Body of pancreas (tissue), 4 donors: Measurements from ENCODE around the gene SLAMF6.

Source experiments
- POLR2A ChIP-seq, 3 donors: fragments of 450-650 bp; IDR thresholded peaks; one replicate each; pipeline ENCODE4 v1.6.1; 2016; ENCODE audit warnings: antibody characterized with exemption in 3 of 3, mild to moderate bottlenecking in 2 of 3
- TF ChIP-seq, protein P1 (sequence below), 7 experiments: fragments of 450-650 bp in 4 of 7; fragments of 200-600 bp in 3 of 7; sonication (generic) in 3 of 7; IDR thresholded peaks; one replicate each; pipeline ENCODE4 v1.5.1; 2016 to 2019; ENCODE audit warnings: antibody characterized with exemption in 7 of 7

DNA sequence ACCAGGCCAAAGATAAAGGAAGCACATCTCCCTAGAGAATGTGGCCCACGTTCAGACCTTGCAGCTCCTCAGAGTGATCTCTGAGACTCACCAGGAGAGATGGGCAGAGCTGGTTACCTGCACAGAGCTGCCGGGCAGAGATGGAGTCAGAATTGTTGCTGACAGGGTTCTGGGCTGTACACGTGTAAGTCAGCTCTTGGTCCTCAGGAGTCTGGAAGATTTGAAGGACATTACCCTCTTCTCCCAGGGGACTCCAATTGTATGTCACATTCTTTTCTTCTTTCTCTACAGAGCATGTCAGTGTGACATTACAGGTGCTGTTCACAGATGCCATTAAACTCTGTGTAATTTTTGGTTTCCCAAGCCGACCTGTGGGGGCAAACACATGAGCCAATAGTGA is 30.7 kb upstream of the SLAMF6 start:
- TF ChIP-seq, protein P1, sequence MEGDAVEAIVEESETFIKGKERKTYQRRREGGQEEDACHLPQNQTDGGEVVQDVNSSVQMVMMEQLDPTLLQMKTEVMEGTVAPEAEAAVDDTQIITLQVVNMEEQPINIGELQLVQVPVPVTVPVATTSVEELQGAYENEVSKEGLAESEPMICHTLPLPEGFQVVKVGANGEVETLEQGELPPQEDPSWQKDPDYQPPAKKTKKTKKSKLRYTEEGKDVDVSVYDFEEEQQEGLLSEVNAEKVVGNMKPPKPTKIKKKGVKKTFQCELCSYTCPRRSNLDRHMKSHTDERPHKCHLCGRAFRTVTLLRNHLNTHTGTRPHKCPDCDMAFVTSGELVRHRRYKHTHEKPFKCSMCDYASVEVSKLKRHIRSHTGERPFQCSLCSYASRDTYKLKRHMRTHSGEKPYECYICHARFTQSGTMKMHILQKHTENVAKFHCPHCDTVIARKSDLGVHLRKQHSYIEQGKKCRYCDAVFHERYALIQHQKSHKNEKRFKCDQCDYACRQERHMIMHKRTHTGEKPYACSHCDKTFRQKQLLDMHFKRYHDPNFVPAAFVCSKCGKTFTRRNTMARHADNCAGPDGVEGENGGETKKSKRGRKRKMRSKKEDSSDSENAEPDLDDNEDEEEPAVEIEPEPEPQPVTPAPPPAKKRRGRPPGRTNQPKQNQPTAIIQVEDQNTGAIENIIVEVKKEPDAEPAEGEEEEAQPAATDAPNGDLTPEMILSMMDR (IDR thresholded peaks at IDR 0.05), result no peak
- TF ChIP-seq POLR2A (IDR thresholded peaks at IDR 0.05), result no peak
